CD4-positive, CD25-positive, alpha-beta regulatory T cell (primary cell): ENCODE results near the gene RNF149. TPM values are rescaled to one million over a fixed set of nuclear protein-coding genes. Genes with fewer than 3 reads are reported as not detected.

Experiments
- ATAC-seq, 2 donors: fragments of 150-1000 bp; cut with Tn5 transposase; one replicate each; pipeline ENCODE4 v1.10.0; 2021; ENCODE audit warnings: low read depth in 2 of 2, moderate number of reproducible peaks in 2 of 2, moderate library complexity in 1 of 2
- DNase-seq, 3 donors: peaks; one replicate each; pipeline versions ENCODE4 v3.0.0 to v3.0.0-alpha.2; 2012 to 2022; ENCODE audit warnings: mixed read lengths in 1 of 3
- H3K27ac ChIP-seq: one replicate; pipeline ENCODE4 v1.7.0; 2013; ENCODE audit warnings: mild to moderate bottlenecking, low read length; ENCODE audit not compliant: insufficient read depth, poor library complexity, severe bottlenecking
- H3K27me3 ChIP-seq: one replicate; pipeline ENCODE4 v1.7.0; 2013; ENCODE audit warnings: low read length; ENCODE audit not compliant: control insufficient read depth, insufficient read depth
- H3K36me3 ChIP-seq: one replicate; pipeline ENCODE4 v1.7.0; 2013; ENCODE audit warnings: mild to moderate bottlenecking, low read length, moderate library complexity; ENCODE audit not compliant: control insufficient read depth, insufficient read depth
- H3K4me1 ChIP-seq: 2 replicates; pipeline ENCODE4 v1.7.0; 2013; ENCODE audit warnings: mild to moderate bottlenecking, low read length; ENCODE audit not compliant: insufficient read depth, control insufficient read depth, poor library complexity, severe bottlenecking
- H3K4me3 ChIP-seq: one replicate; pipeline ENCODE4 v1.7.0; 2013; ENCODE audit warnings: low read depth, mild to moderate bottlenecking, low read length, moderate library complexity
- H3K9me3 ChIP-seq, 2 experiments: 1 replicate in 1 of 2; 2 replicates in 1 of 2; pipeline ENCODE4 v1.7.0; 2013; ENCODE audit warnings: low read length in 2 of 2, mild to moderate bottlenecking in 1 of 2, moderate library complexity in 1 of 2; ENCODE audit not compliant: control insufficient read depth in 2 of 2
- H3K27ac Mint-ChIP-seq, 3 donors: one replicate each; pipeline ENCODE4 v1.8.0; 2020 to 2022; ENCODE audit warnings: mild to moderate bottlenecking in 3 of 3, mixed read lengths in 3 of 3, moderate library complexity in 2 of 3
- H3K27me3 Mint-ChIP-seq: one replicate; pipeline ENCODE4 v1.8.0; 2022; ENCODE audit warnings: mild to moderate bottlenecking, mixed read lengths
- H3K36me3 Mint-ChIP-seq: one replicate; pipeline ENCODE4 v1.8.0; 2020; ENCODE audit warnings: mixed read lengths
- H3K4me1 Mint-ChIP-seq, 4 donors: one replicate each; pipeline ENCODE4 v1.8.0; 2020 to 2022; ENCODE audit warnings: mixed read lengths in 4 of 4, mild to moderate bottlenecking in 1 of 4
- H3K4me3 Mint-ChIP-seq, 4 donors: one replicate each; pipeline ENCODE4 v1.8.0; 2020 to 2022; ENCODE audit warnings: mild to moderate bottlenecking in 4 of 4, mixed read lengths in 4 of 4, moderate library complexity in 3 of 4
- H3K9me3 Mint-ChIP-seq, 7 donors: one replicate each; pipeline ENCODE4 v1.8.0; 2020 to 2022; ENCODE audit warnings: mixed read lengths in 7 of 7, mild to moderate bottlenecking in 3 of 7, moderate library complexity in 2 of 7
- polyA plus RNA-seq, 4 donors: library from polyadenylated mRNA; unstranded; fragments of 300-500 nt; fragmentation: Illumina TruSeq; gene quantifications; one replicate each; pipeline ENCODE4 v1.2.3, GENCODE V29; 2021
- total RNA-seq: library from RNA; stranded (reverse); gene quantifications from one replicate; pipeline ENCODE4 v1.2.3, GENCODE V29; 2022

Gene RNF149
- total and polyA plus RNA-seq, 5 donors from 2014 or later, result 84.4 to 221 (median 92.8) TPM

DNA sequence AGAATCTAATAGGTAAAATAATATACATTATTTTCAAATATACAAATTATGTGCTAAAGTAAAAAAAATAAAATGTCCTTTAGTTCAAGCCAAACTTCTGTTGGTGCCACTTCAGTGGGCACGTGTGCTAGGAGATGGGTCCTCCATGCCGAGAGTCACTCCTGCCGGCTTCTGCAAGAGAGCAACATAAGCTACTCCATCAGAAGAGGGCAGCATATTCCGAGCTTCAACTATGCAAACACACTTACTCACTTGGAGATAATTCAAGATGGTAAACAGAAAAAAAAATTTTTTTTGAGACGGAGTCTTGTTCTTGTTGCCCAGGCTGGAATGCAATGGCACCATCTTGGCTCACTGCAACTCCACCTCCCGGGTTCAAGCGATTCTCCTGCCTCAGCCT, 31.4 kb downstream of the RNF149 start:
- Histone ChIP-seq H3K4me1 (peaks cover 11% of the 10 kb centered on the region), H3K9me3 (no peaks in the 10 kb centered on the region), H3K4me3 (no peak overlapping the region), H3K27me3 (no peaks in the 10 kb centered on the region), H3K27ac (no peak overlapping the region), H3K36me3 (peaks cover 80% of the 10 kb centered on the region)
- Mint-ChIP-seq H3K9me3 (no peaks in the 10 kb centered on the region), H3K4me3 (no peak overlapping the region), H3K36me3 (peaks cover 54% of the 10 kb centered on the region), H3K27ac (no peak overlapping the region), H3K27me3 (no peaks in the 10 kb centered on the region), H3K4me1 (peaks cover 22 to 52% (median 36%) of the 10 kb centered on the region in 4 donors)
- no peak for ATAC-seq
- DNase-seq, result no peak

- DNase-seq, result no peak
- peak overlapping the region in 2 of 3 donors; percentile 18 to 23 for H3K27ac Mint-ChIP-seq
- no peak for ATAC-seq
- no peaks in the 10 kb centered on the region for H3K27me3 ChIP-seq
- peaks cover 41% of the 10 kb centered on the region for H3K36me3 Mint-ChIP-seq
- peaks cover 75% of the 10 kb centered on the region for H3K36me3 ChIP-seq
- peaks cover 18% of the 10 kb centered on the region for H3K4me1 ChIP-seq
- H3K4me3 ChIP-seq, result no peak overlapping the region
- H3K27me3 Mint-ChIP-seq, result no peaks in the 10 kb centered on the region
- peaks cover 13 to 53% (median 36%) of the 10 kb centered on the region in 4 donors for H3K4me1 Mint-ChIP-seq
- H3K9me3 Mint-ChIP-seq, result no peaks in the 10 kb centered on the region
- H3K9me3 ChIP-seq, result no peaks in the 10 kb centered on the region
- no peak overlapping the region for H3K4me3 Mint-ChIP-seq
- H3K27ac ChIP-seq, result no peak overlapping the region
Observed at GRCh38 chr2:101274142-101274541, 34.4 kb downstream of the RNF149 start.

DNA sequence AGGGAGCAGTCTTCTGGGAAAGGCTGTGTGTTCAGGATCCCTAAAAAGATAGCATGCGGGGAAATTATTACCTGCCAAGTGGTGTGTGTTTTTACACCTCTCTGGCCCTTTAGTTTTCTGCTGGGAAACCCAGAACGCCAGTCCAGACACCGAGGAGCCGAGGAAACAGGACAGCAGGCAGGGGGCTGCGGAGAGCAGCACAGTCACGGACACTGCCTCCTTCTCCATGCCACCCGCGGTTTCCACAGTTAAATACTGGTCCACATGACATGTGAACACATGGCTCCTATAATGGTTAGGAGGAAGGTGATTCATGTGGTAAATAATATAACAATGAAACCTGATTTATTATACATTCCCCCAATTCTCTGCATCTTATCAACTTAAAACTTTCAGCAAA, 35.4 kb downstream of the RNF149 start:
- peaks cover 41% of the 10 kb centered on the region for H3K36me3 Mint-ChIP-seq
- peaks cover 13 to 62% (median 34%) of the 10 kb centered on the region in 4 donors for H3K4me1 Mint-ChIP-seq
- peak overlapping the region; percentile 64 for H3K27ac ChIP-seq
- ATAC-seq (no peak), DNase-seq (no peak)
- peaks cover 73% of the 10 kb centered on the region for H3K36me3 ChIP-seq
- peak overlapping the region in 3 of 4 donors; percentile 33 to 72 (median 60) for H3K4me3 Mint-ChIP-seq
- no peaks in the 10 kb centered on the region for H3K9me3 ChIP-seq
- no peaks in the 10 kb centered on the region for H3K27me3 Mint-ChIP-seq
- H3K9me3 Mint-ChIP-seq, result no peaks in the 10 kb centered on the region
- H3K27ac Mint-ChIP-seq, result peak overlapping the region; percentile 26 to 87 (median 80)
- peaks cover 18% of the 10 kb centered on the region for H3K4me1 ChIP-seq
- H3K4me3 ChIP-seq, result peak overlapping the region; percentile 37
- no peaks in the 10 kb centered on the region for H3K27me3 ChIP-seq

GRCh38 chr2:101272045-101272784, 36.3 kb downstream of the RNF149 start:
- peaks cover 73% of the 10 kb centered on the region for H3K36me3 ChIP-seq
- no peaks in the 10 kb centered on the region for H3K27me3 Mint-ChIP-seq
- ATAC-seq (peak; percentile 77 to 78), DNase-seq (peak in 2 of 3 donors; percentile 59 to 87)
- H3K4me1 ChIP-seq, result peaks cover 18% of the 10 kb centered on the region
- peak overlapping the region; percentile 64 for H3K27ac ChIP-seq
- peaks cover 48% of the 10 kb centered on the region for H3K36me3 Mint-ChIP-seq
- H3K27me3 ChIP-seq, result no peaks in the 10 kb centered on the region
- peaks cover 17 to 64% (median 35%) of the 10 kb centered on the region in 4 donors for H3K4me1 Mint-ChIP-seq
- peak overlapping the region; percentile 37 for H3K4me3 ChIP-seq
- H3K4me3 Mint-ChIP-seq, result peak overlapping the region; percentile 37 to 72 (median 62)
- no peaks in the 10 kb centered on the region for H3K9me3 ChIP-seq
- H3K9me3 Mint-ChIP-seq, result no peaks in the 10 kb centered on the region
- peak overlapping the region; percentile 80 to 91 (median 87) for H3K27ac Mint-ChIP-seq

- Mint-ChIP-seq H3K4me3 (peak overlapping the region in 2 of 4 donors; percentile 10 to 32), H3K27me3 (no peaks in the 10 kb centered on the region), H3K36me3 (peaks cover 44% of the 10 kb centered on the region), H3K9me3 (no peaks in the 10 kb centered on the region), H3K27ac (peak overlapping the region; percentile 52 to 87 (median 77)), H3K4me1 (peaks cover 17 to 58% (median 37%) of the 10 kb centered on the region in 4 donors)
- Histone ChIP-seq H3K27ac (peak overlapping the region; percentile 36), H3K27me3 (no peaks in the 10 kb centered on the region), H3K36me3 (peaks cover 73% of the 10 kb centered on the region), H3K9me3 (no peaks in the 10 kb centered on the region), H3K4me1 (peaks cover 18% of the 10 kb centered on the region), H3K4me3 (no peak overlapping the region)
- ATAC-seq, result no peak
- DNase-seq, result no peak
Observed at GRCh38 chr2:101270700-101271259, 37.7 kb downstream of the RNF149 start.

- peaks cover 81% of the 10 kb centered on the region for H3K36me3 ChIP-seq
- peaks cover 19% of the 10 kb centered on the region for H3K4me1 ChIP-seq
- H3K4me1 Mint-ChIP-seq, result peaks cover 21 to 56% (median 40%) of the 10 kb centered on the region in 4 donors
- peak overlapping the region in 1 of 4 donors; percentile 40 for H3K4me3 Mint-ChIP-seq
- H3K4me3 ChIP-seq, result no peak overlapping the region
- no peaks in the 10 kb centered on the region for H3K27me3 Mint-ChIP-seq
- DNase-seq (no peak), ATAC-seq (no peak)
- no peaks in the 10 kb centered on the region for H3K9me3 ChIP-seq
- peak overlapping the region; percentile 38 to 86 (median 43) for H3K27ac Mint-ChIP-seq
- no peaks in the 10 kb centered on the region for H3K9me3 Mint-ChIP-seq
- H3K36me3 Mint-ChIP-seq, result peaks cover 48% of the 10 kb centered on the region
- H3K27me3 ChIP-seq, result no peaks in the 10 kb centered on the region
- H3K27ac ChIP-seq, result no peak overlapping the region
Observed at GRCh38 chr2:101267671-101268656, 40.5 kb downstream of the RNF149 start.

DNA sequence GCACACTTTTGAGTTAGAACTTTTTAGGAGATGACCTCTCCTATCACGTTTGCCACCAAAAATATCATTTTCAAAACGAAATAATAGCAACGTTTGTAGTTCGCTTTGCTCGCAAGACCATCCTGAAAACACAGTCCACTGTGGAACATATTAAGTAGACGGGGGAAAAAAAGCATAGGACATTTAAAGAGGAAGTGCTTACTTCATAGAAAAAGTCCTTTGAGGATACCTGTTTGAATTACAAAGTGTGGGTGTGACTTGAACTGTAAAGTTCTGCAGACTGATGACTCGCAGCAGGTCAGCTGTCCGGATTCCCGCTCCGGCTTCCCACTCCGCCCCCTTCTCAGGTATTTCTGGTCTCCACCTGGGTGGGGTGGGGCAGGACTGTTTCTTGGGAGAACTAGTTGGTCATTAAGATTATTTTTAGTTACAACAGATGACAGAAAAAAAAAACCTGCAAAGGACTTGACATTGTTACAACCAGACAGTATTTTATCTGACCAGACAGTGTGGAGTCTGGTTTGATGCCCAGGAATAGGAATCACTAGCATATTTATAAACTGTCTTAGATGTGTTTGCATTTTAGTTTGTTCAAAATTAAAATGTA, 42.5 kb downstream of the RNF149 start:
- DNase-seq (no peak), ATAC-seq (no peak)
- no peaks in the 10 kb centered on the region for H3K9me3 ChIP-seq
- peaks cover 12 to 46% (median 38%) of the 10 kb centered on the region in 4 donors for H3K4me1 Mint-ChIP-seq
- peaks cover 88% of the 10 kb centered on the region for H3K36me3 ChIP-seq
- no peak overlapping the region for H3K4me3 ChIP-seq
- peak overlapping the region in 1 of 4 donors; percentile 27 for H3K4me3 Mint-ChIP-seq
- H3K4me1 ChIP-seq, result peaks cover 12% of the 10 kb centered on the region
- H3K27me3 ChIP-seq, result no peaks in the 10 kb centered on the region
- peak overlapping the region; percentile 41 to 79 (median 75) for H3K27ac Mint-ChIP-seq
- H3K36me3 Mint-ChIP-seq, result peaks cover 46% of the 10 kb centered on the region
- H3K27ac ChIP-seq, result no peak overlapping the region
- no peaks in the 10 kb centered on the region for H3K9me3 Mint-ChIP-seq
- H3K27me3 Mint-ChIP-seq, result no peaks in the 10 kb centered on the region
